K562 (cell line): ENCODE data around the gene GIGYF1. TPM values are rescaled to one million over a fixed set of nuclear protein-coding genes. Genes with fewer than 3 reads are reported as not detected.

Experiments
- HDAC8 ChIP-seq: fragments of 450-650 bp; IDR thresholded peaks from 2 replicates; pipeline ENCODE4 v1.6.1; 2016; ENCODE audit warnings: mild to moderate bottlenecking, missing genetic modification characterization, moderate library complexity, missing compliant biosample characterization
- JUNB ChIP-seq: fragments of 450-650 bp; formaldehyde crosslinking; conservative IDR thresholded peaks from 2 replicates; pipeline ENCODE4 v1.4.0; 2020; ENCODE audit warnings: mild to moderate bottlenecking
- KAT7 ChIP-seq: sonication (generic); formaldehyde crosslinking; IDR thresholded peaks from 2 replicates; pipeline ENCODE4 v1.8.0; 2022; ENCODE audit warnings: missing genetic modification reagents, mild to moderate bottlenecking, borderline replicate concordance
- KLF1 ChIP-seq: fragments of 450-650 bp; IDR thresholded peaks from 2 replicates; pipeline ENCODE4 v1.6.1; 2016; ENCODE audit warnings: missing genetic modification characterization, missing compliant biosample characterization
- LARP7 ChIP-seq: fragments of 450-650 bp; IDR thresholded peaks from 2 replicates; pipeline ENCODE4 v1.6.1; 2016
- MYNN ChIP-seq, 2 experiments: sonication (generic); formaldehyde crosslinking in 1 of 2; IDR thresholded peaks; 2 replicates each; pipeline versions ENCODE4 v1.5.0 to v1.6.1; 2016 to 2020; ENCODE audit warnings: antibody characterized with exemption in 1 of 2, missing genetic modification reagents in 1 of 2
- NFRKB ChIP-seq: fragments of 450-650 bp; IDR thresholded peaks from 2 replicates; pipeline ENCODE4 v1.6.1; 2016; ENCODE audit warnings: low read depth
- NR2C1 ChIP-seq, 2 experiments: fragments of 450-650 bp; IDR thresholded peaks; 2 replicates each; pipeline ENCODE4 v1.6.1; 2017; ENCODE audit warnings: mild to moderate bottlenecking in 2 of 2, antibody characterized with exemption in 1 of 2, inconsistent platforms in 1 of 2, missing compliant biosample characterization in 1 of 2, missing genetic modification characterization in 1 of 2
- RAD51 ChIP-seq: fragments of 450-650 bp; IDR thresholded peaks from 2 replicates; pipeline ENCODE4 v1.7.1; 2016; ENCODE audit warnings: low read depth, mild to moderate bottlenecking, borderline replicate concordance
- THRAP3 ChIP-seq: fragments of 450-650 bp; IDR thresholded peaks from 2 replicates; pipeline ENCODE4 v1.6.1; 2016; ENCODE audit warnings: mild to moderate bottlenecking, inconsistent platforms, borderline replicate concordance
- ZBTB33 ChIP-seq: sonication (generic); formaldehyde crosslinking; IDR thresholded peaks from 2 replicates; pipeline ENCODE4 v1.8.1; 2023; ENCODE audit warnings: mild to moderate bottlenecking, missing genetic modification reagents
- ZBTB8A ChIP-seq: fragments of 450-650 bp; IDR thresholded peaks from 2 replicates; pipeline ENCODE4 v1.6.1; 2018; ENCODE audit warnings: mild to moderate bottlenecking, moderate library complexity; ENCODE audit not compliant: partially characterized antibody
- ZFP91 ChIP-seq: sonication (generic); formaldehyde crosslinking; IDR thresholded peaks from 2 replicates; pipeline ENCODE4 v1.8.0; 2022; ENCODE audit warnings: mild to moderate bottlenecking, missing genetic modification reagents
- polyA plus RNA-seq, 8 experiments: library from polyadenylated mRNA; depleted of rRNA in 4 of 8; stranded (reverse) in 5 of 8; unstranded in 3 of 8; fragments of >200 nt; fragmentation: Nextera tagmentation in 2 of 8; fragmentation: Illumina TruSeq in 1 of 8; extraction: Ambion mirVana in 2 of 8; extraction: Trizol in 1 of 8; gene quantifications; 2 replicates each; pipeline versions ENCODE4 v1.2.1 to v1.2.3, GENCODE V29; 2011 to 2014; ENCODE audit warnings: inconsistent platforms in 1 of 8, missing spikeins in 1 of 8
- total RNA-seq, 7 experiments: library from RNA; depleted of rRNA in 6 of 7; stranded (reverse); fragments of >200 nt in 6 of 7; fragmentation: Illumina TruSeq in 2 of 7; extraction: Trizol in 2 of 7; gene quantifications; 2 replicates each; pipeline versions ENCODE4 v1.2.1 to v1.2.3, GENCODE V29; 2011 to 2021; ENCODE audit warnings: low replicate concordance in 1 of 7
- TF ChIP-seq, protein P1 (sequence below): sonication (generic); formaldehyde crosslinking; IDR thresholded peaks from 2 replicates; pipeline ENCODE4 v1.8.0; 2022; ENCODE audit warnings: mild to moderate bottlenecking, missing genetic modification reagents, borderline replicate concordance
- TF ChIP-seq, protein P2 (sequence below), 3 experiments: fragments of 200-800 bp in 1 of 3; fragments of 250-450 bp in 1 of 3; fragments of 450-650 bp in 1 of 3; sonication (Bioruptor Pico) in 1 of 3; sonication (Bioruptor generic) in 1 of 3; formaldehyde crosslinking in 1 of 3; IDR thresholded peaks; 2 replicates each; pipeline versions ENCODE4 v1.6.1 to v1.8.0; 2016 to 2022; ENCODE audit warnings: mild to moderate bottlenecking in 2 of 3, missing genetic modification characterization in 2 of 3, missing compliant biosample characterization in 1 of 3, moderate library complexity in 1 of 3

The GIGYF1 gene
- total and polyA plus RNA-seq, 9 of the 15 experiments (the other 6 are each of a cell fraction or from before 2014, with no cell fraction given), result 0.56 to 76.2 (median 16.8) TPM

GRCh38 chr7:100705753-100706671 lies 12.0 kb upstream of the GIGYF1 start, which contains the start of gene POP7 (continued):
- TF ChIP-seq ZFP91 (CRISPR knock-in tag), result no peak
- peak; percentile 88; the same call in 1 of the 2 replicates for TF ChIP-seq LARP7
- TF ChIP-seq JUNB, result no peak
- no peak for TF ChIP-seq MYNN (IDR thresholded peaks at IDR 0.05)
- TF ChIP-seq MYNN (CRISPR knock-in tag; IDR thresholded peaks at IDR 0.05), result no peak
- peak; percentile 16; the same call in 1 of the 2 replicates for TF ChIP-seq NFRKB
- no peak for TF ChIP-seq KLF1 (tag)
- TF ChIP-seq, protein P1, sequence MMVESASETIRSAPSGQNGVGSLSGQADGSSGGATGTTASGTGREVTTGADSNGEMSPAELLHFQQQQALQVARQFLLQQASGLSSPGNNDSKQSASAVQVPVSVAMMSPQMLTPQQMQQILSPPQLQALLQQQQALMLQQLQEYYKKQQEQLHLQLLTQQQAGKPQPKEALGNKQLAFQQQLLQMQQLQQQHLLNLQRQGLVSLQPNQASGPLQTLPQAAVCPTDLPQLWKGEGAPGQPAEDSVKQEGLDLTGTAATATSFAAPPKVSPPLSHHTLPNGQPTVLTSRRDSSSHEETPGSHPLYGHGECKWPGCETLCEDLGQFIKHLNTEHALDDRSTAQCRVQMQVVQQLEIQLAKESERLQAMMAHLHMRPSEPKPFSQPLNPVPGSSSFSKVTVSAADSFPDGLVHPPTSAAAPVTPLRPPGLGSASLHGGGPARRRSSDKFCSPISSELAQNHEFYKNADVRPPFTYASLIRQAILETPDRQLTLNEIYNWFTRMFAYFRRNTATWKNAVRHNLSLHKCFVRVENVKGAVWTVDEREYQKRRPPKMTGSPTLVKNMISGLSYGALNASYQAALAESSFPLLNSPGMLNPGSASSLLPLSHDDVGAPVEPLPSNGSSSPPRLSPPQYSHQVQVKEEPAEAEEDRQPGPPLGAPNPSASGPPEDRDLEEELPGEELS (CRISPR knock-in tag), result no peak
- TF ChIP-seq NR2C1 (IDR thresholded peaks at IDR 0.05), result no peak
- TF ChIP-seq NR2C1 (tag; IDR thresholded peaks at IDR 0.05), result no peak
- no peak for TF ChIP-seq ZBTB8A
- TF ChIP-seq, protein P2, sequence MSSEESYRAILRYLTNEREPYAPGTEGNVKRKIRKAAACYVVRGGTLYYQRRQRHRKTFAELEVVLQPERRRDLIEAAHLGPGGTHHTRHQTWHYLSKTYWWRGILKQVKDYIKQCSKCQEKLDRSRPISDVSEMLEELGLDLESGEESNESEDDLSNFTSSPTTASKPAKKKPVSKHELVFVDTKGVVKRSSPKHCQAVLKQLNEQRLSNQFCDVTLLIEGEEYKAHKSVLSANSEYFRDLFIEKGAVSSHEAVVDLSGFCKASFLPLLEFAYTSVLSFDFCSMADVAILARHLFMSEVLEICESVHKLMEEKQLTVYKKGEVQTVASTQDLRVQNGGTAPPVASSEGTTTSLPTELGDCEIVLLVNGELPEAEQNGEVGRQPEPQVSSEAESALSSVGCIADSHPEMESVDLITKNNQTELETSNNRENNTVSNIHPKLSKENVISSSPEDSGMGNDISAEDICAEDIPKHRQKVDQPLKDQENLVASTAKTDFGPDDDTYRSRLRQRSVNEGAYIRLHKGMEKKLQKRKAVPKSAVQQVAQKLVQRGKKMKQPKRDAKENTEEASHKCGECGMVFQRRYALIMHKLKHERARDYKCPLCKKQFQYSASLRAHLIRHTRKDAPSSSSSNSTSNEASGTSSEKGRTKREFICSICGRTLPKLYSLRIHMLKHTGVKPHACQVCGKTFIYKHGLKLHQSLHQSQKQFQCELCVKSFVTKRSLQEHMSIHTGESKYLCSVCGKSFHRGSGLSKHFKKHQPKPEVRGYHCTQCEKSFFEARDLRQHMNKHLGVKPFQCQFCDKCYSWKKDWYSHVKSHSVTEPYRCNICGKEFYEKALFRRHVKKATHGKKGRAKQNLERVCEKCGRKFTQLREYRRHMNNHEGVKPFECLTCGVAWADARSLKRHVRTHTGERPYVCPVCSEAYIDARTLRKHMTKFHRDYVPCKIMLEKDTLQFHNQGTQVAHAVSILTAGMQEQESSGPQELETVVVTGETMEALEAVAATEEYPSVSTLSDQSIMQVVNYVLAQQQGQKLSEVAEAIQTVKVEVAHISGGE (CRISPR knock-in tag; IDR thresholded peaks at IDR 0.05), result peak in 1 of 3 experiments; percentile 52; a peak in 1 of 6 replicates
- 0 out of 2 replicates have a peak, but pooled peaks have one; percentile 17 for TF ChIP-seq KAT7
- no peak for TF ChIP-seq HDAC8
- TF ChIP-seq THRAP3, result no peak
- TF ChIP-seq RAD51, result no peak
- no peak for TF ChIP-seq ZBTB33 (CRISPR knock-in tag)
